ENCODE data around the gene DLGAP4.
A peak's percentile ranks its signal among the peaks of the same experiment; 100 is the strongest.

DNA sequence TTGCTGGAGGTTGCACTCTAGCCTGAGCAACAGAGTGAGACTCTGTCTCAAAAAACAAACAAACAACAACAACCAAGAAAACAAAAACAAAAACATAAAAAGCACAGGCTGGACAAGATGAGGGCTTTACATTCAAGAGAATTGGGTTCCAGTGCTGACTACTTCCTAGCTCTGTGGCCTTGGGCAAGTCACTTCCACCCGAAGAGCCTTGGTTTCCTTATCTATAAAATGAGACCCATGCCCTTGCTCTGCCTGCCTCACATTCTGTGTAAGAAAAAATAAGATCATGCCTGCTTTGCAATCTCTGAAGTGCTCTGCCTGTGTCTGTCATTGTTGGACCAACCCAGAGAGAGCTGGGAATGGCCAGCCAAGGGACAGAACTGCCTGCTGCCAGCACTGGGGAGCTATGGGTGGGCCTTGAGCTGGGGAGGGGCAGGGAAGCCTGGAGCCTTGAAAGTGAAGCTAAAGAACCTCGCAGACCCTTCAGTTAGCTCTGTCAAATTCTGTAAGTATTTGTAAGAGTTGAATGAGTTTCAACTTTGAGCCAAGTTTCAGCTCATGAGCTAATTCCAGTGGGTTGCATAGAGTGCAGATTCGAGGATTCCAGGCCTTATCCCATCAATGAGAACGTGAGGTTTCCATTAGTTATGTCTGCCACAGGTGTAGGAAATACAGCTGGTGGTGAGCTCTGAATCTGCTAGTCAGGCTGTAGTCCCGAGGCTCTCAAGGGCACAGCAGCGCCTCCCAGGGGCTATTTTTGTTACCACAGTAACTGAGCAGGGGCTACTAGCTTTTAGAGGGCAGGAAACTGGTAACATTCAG, 93.2 kb downstream of the DLGAP4 start:
- TF ChIP-seq CTCF (IDR thresholded peaks at IDR 0.05; ENCODE audit: insufficient read depth, low read length, poor library complexity, severe bottlenecking) (peak; percentile 51), EZH2phosphoT487 (conservative IDR thresholded peaks at IDR 0.05; ENCODE audit: low read length) (no peak)
